Measurements from ENCODE around the gene WEE2. TPM values are rescaled to one million over a fixed set of nuclear protein-coding genes. Genes with fewer than 3 reads are reported as not detected.

Gene WEE2
- total RNA-seq, 2 donors from 2014 or later = not detected

- intact Hi-C loops (cut with DNase I) = no loop called here
- no peaks in the 10 kb centered on the region for H3K4me1 ChIP-seq
- no peak overlapping the region for H3K27ac ChIP-seq
- no peaks in the 10 kb centered on the region for H3K27me3 ChIP-seq
- DNase-seq = no peak
- no peak for ATAC-seq
- H3K9me3 ChIP-seq = no peaks in the 10 kb centered on the region
- no peak overlapping the region for H3K4me3 ChIP-seq
- TF ChIP-seq CTCF (IDR thresholded peaks at IDR 0.05) (no peak), POLR2A (IDR thresholded peaks at IDR 0.05) (no peak)
- 86 to 88% methylated on average over 5 of the region's 5 CpGs for WGBS, 2 donors
- H3K36me3 ChIP-seq (replicated peaks in 1 of 2; ENCODE audit: insufficient read depth in 1 of 2, low read depth in 2 of 2) = no peaks in the 10 kb centered on the region
These were observed 4.6 kb downstream of the WEE2 start for GRCh38 chr7:141712603-141713255.

- Histone ChIP-seq H3K36me3 (replicated peaks in 1 of 2; ENCODE audit: insufficient read depth in 1 of 2, low read depth in 2 of 2) (no peaks in the 10 kb centered on the region), H3K4me3 (no peak overlapping the region), H3K9me3 (no peaks in the 10 kb centered on the region), H3K27me3 (no peaks in the 10 kb centered on the region), H3K27ac (no peak overlapping the region), H3K4me1 (no peaks in the 10 kb centered on the region)
- no peak for ATAC-seq
- intact Hi-C loops (cut with DNase I) = no loop called here
- TF ChIP-seq POLR2A (IDR thresholded peaks at IDR 0.05) = no peak
- no peak for TF ChIP-seq CTCF (IDR thresholded peaks at IDR 0.05)
- 77 to 100% methylated on average over 1 of the region's 1 CpG for WGBS, 2 donors
- no peak for DNase-seq
These were observed 5.7 kb downstream of the WEE2 start for GRCh38 chr7:141713890-141714289.

GRCh38 chr7:141714571-141714970, 6.4 kb downstream of the WEE2 start:
- no peaks in the 10 kb centered on the region for H3K36me3 ChIP-seq (replicated peaks in 1 of 2; ENCODE audit: insufficient read depth in 1 of 2, low read depth in 2 of 2)
- no peaks in the 10 kb centered on the region for H3K9me3 ChIP-seq
- DNase-seq (no peak), ATAC-seq (no peak)
- intact Hi-C loops (cut with DNase I) = no loop called here
- WGBS, 2 donors = 90 to 91% methylated on average over 2 of the region's 2 CpGs
- TF ChIP-seq CTCF (IDR thresholded peaks at IDR 0.05) (no peak), POLR2A (IDR thresholded peaks at IDR 0.05) (no peak)
- no peak overlapping the region for H3K4me3 ChIP-seq
- no peaks in the 10 kb centered on the region for H3K27me3 ChIP-seq
- H3K27ac ChIP-seq = no peak overlapping the region
- no peaks in the 10 kb centered on the region for H3K4me1 ChIP-seq

- ATAC-seq (no peak), DNase-seq (no peak)
- no peaks in the 10 kb centered on the region for H3K4me1 ChIP-seq
- H3K9me3 ChIP-seq = no peaks in the 10 kb centered on the region
- H3K4me3 ChIP-seq = no peak overlapping the region
- 41 to 58% methylated on average over 4 of the region's 4 CpGs for WGBS, 2 donors
- H3K27me3 ChIP-seq = no peaks in the 10 kb centered on the region
- intact Hi-C loops (cut with DNase I) = no loop called here
- no peaks in the 10 kb centered on the region for H3K36me3 ChIP-seq (replicated peaks in 1 of 2; ENCODE audit: insufficient read depth in 1 of 2, low read depth in 2 of 2)
- H3K27ac ChIP-seq = no peak overlapping the region
- TF ChIP-seq POLR2A (IDR thresholded peaks at IDR 0.05) = no peak
- no peak for TF ChIP-seq CTCF (IDR thresholded peaks at IDR 0.05)
These were observed 6.9 kb downstream of the WEE2 start for GRCh38 chr7:141715018-141715417.
